ENCODE results near the gene ATP9B.

Gene ATP9B, protein sequence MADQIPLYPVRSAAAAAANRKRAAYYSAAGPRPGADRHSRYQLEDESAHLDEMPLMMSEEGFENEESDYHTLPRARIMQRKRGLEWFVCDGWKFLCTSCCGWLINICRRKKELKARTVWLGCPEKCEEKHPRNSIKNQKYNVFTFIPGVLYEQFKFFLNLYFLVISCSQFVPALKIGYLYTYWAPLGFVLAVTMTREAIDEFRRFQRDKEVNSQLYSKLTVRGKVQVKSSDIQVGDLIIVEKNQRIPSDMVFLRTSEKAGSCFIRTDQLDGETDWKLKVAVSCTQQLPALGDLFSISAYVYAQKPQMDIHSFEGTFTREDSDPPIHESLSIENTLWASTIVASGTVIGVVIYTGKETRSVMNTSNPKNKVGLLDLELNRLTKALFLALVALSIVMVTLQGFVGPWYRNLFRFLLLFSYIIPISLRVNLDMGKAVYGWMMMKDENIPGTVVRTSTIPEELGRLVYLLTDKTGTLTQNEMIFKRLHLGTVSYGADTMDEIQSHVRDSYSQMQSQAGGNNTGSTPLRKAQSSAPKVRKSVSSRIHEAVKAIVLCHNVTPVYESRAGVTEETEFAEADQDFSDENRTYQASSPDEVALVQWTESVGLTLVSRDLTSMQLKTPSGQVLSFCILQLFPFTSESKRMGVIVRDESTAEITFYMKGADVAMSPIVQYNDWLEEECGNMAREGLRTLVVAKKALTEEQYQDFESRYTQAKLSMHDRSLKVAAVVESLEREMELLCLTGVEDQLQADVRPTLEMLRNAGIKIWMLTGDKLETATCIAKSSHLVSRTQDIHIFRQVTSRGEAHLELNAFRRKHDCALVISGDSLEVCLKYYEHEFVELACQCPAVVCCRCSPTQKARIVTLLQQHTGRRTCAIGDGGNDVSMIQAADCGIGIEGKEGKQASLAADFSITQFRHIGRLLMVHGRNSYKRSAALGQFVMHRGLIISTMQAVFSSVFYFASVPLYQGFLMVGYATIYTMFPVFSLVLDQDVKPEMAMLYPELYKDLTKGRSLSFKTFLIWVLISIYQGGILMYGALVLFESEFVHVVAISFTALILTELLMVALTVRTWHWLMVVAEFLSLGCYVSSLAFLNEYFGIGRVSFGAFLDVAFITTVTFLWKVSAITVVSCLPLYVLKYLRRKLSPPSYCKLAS

GRCh38 chr18:79068937-79069716, at the start of gene ATP9B:
TSS of gene ATP9B (plus strand) at chr18:79069394. CDS start at chr18:79069411, 17 bp downstream.
- TF ChIP-seq ZFX (IDR thresholded peaks at IDR 0.05; ENCODE audit: borderline replicate concordance) (no peak), CTCF (IDR thresholded peaks at IDR 0.05) (no peak)
- H3K27ac ChIP-seq, result peak within 1 kb of the TSS; percentile 76

DNA sequence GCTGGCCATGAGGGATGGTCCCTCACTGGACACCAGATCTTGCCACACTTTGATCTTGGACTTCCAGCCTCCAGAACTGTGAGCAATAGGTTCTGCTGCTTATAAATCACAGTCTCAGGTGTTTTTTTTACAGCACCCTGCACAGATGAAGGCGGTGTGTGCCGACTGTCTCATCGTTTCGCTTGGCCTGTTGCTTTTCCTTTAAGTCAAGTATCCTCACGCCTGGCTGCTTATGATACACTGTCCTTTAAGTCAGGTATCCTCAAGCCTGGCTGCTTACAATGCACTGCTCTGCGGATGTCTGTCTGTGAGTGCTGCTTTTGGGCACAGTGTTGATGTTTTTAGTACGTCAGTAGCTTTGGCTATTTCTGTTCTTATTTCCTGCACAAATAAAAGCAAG, 49.3 kb upstream of the ATP9B start:
- TF ChIP-seq CTCF (IDR thresholded peaks at IDR 0.05) (no peak), ZFX (IDR thresholded peaks at IDR 0.05; ENCODE audit: borderline replicate concordance) (no peak)
- no peak overlapping the region for H3K27ac ChIP-seq

DNA sequence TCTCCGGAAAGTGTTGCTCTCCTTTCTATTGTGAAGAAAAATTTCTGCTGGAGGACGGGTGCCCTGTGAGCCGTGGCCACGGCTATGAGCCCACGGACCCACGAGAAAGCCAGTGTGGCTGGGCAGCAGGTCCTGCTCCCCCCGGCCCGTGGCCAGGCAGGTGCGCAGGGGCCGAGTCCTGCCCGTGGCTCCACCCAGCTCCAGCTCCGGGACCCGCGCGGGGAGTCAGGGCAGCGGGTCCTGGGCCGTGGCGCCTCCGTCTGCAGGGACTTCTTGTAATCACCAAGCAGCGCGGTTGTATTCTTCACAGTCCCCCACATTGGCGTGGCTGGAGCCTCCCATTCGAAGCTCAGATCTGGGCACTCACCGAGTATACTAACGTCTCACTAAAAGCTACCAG, 46.6 kb upstream of the ATP9B start:
- no peak for TF ChIP-seq ZFX (IDR thresholded peaks at IDR 0.05; ENCODE audit: borderline replicate concordance)
- no peak for TF ChIP-seq CTCF (IDR thresholded peaks at IDR 0.05)
- H3K27ac ChIP-seq, result no peak overlapping the region

GRCh38 chr18:79026491-79026890, 42.7 kb upstream of the ATP9B start:
- no peak overlapping the region for H3K27ac ChIP-seq
- TF ChIP-seq CTCF (IDR thresholded peaks at IDR 0.05) (no peak), ZFX (IDR thresholded peaks at IDR 0.05; ENCODE audit: borderline replicate concordance) (no peak)

- no peak overlapping the region for H3K27ac ChIP-seq
- TF ChIP-seq ZFX (IDR thresholded peaks at IDR 0.05; ENCODE audit: borderline replicate concordance) (no peak), CTCF (IDR thresholded peaks at IDR 0.05) (no peak)
These were observed 38.5 kb upstream of the ATP9B start for GRCh38 chr18:79030680-79031079.

GRCh38 chr18:79042276-79042675, 26.9 kb upstream of the ATP9B start:
- TF ChIP-seq CTCF (IDR thresholded peaks at IDR 0.05) (no peak), ZFX (IDR thresholded peaks at IDR 0.05; ENCODE audit: borderline replicate concordance) (no peak)
- H3K27ac ChIP-seq, result no peak overlapping the region
